ENCODE measurements around the gene PRDX6. TPM values are rescaled to one million over a fixed set of nuclear protein-coding genes. Genes with fewer than 3 reads are reported as not detected.

Gene PRDX6
- total and polyA plus RNA-seq, 4 donors: 170 to 347 (median 246) TPM

GRCh38 chr1:173481195-173481772, 4.1 kb downstream of the PRDX6 start:
- DNase-seq (no peak), ATAC-seq (ENCODE audit: insufficient read depth, low FRiP score) (no peak)
- Histone ChIP-seq H3K4me3 (no peak overlapping the region), H3K4me1 (ENCODE audit: control insufficient read depth in 5 of 5, insufficient read depth in 5 of 5, low read length in 5 of 5) (peaks cover under 1 to 18% (median 6%) of the 10 kb centered on the region in 5 donors), H3K27me3 (ENCODE audit: control insufficient read depth in 3 of 3, insufficient read depth in 3 of 3, low read length in 2 of 3) (no peaks in the 10 kb centered on the region), H3K9me3 (ENCODE audit: control insufficient read depth in 4 of 4, insufficient read depth in 3 of 4, low read length in 3 of 4) (no peaks in the 10 kb centered on the region), H3K9ac (ENCODE audit: insufficient read depth in 1 of 2, low read length in 2 of 2) (no peak overlapping the region), H3K36me3 (ENCODE audit: control insufficient read depth in 4 of 4, insufficient read depth in 4 of 4, low read length in 4 of 4) (peaks cover 17 to 48% (median 42%) of the 10 kb centered on the region in 4 donors), H3K27ac (ENCODE audit: low read depth in 1 of 2, low read length in 1 of 2) (no peak overlapping the region)
- no peak for TF ChIP-seq CTCF (IDR thresholded peaks at IDR 0.05; ENCODE audit: control extremely low read depth, extremely low read depth)
- 76 to 87% methylated on average over 1 of the region's 1 CpG for WGBS, 2 donors

- Histone ChIP-seq H3K27ac (ENCODE audit: low read depth in 1 of 2, low read length in 1 of 2) (no peak overlapping the region), H3K36me3 (ENCODE audit: control insufficient read depth in 4 of 4, insufficient read depth in 4 of 4, low read length in 4 of 4) (peaks cover 23 to 58% (median 52%) of the 10 kb centered on the region in 4 donors), H3K27me3 (ENCODE audit: control insufficient read depth in 3 of 3, insufficient read depth in 3 of 3, low read length in 2 of 3) (no peaks in the 10 kb centered on the region), H3K4me3 (no peak overlapping the region), H3K9ac (ENCODE audit: insufficient read depth in 1 of 2, low read length in 2 of 2) (no peak overlapping the region), H3K9me3 (ENCODE audit: control insufficient read depth in 4 of 4, insufficient read depth in 3 of 4, low read length in 3 of 4) (no peaks in the 10 kb centered on the region), H3K4me1 (ENCODE audit: control insufficient read depth in 5 of 5, insufficient read depth in 5 of 5, low read length in 5 of 5) (peaks cover 0 to 17% (median 6%) of the 10 kb centered on the region in 5 donors)
- DNase-seq (no peak), ATAC-seq (ENCODE audit: insufficient read depth, low FRiP score) (no peak)
- WGBS, 2 donors: 84 to 89% methylated on average over 1 of the region's 1 CpG
- TF ChIP-seq CTCF (IDR thresholded peaks at IDR 0.05; ENCODE audit: control extremely low read depth, extremely low read depth): no peak
Measured at GRCh38 chr1:173482683-173483082, 5.5 kb downstream of the PRDX6 start.

GRCh38 chr1:173484276-173484675, 7.1 kb downstream of the PRDX6 start:
- ATAC-seq (ENCODE audit: insufficient read depth, low FRiP score) (no peak), DNase-seq (no peak)
- Histone ChIP-seq H3K27me3 (ENCODE audit: control insufficient read depth in 3 of 3, insufficient read depth in 3 of 3, low read length in 2 of 3) (no peaks in the 10 kb centered on the region), H3K9ac (ENCODE audit: insufficient read depth in 1 of 2, low read length in 2 of 2) (no peak overlapping the region), H3K9me3 (ENCODE audit: control insufficient read depth in 4 of 4, insufficient read depth in 3 of 4, low read length in 3 of 4) (no peaks in the 10 kb centered on the region), H3K4me1 (ENCODE audit: control insufficient read depth in 5 of 5, insufficient read depth in 5 of 5, low read length in 5 of 5) (peaks cover 0 to 17% (median 0%) of the 10 kb centered on the region in 5 donors), H3K36me3 (ENCODE audit: control insufficient read depth in 4 of 4, insufficient read depth in 4 of 4, low read length in 4 of 4) (peaks cover 28 to 73% (median 60%) of the 10 kb centered on the region in 4 donors), H3K27ac (ENCODE audit: low read depth in 1 of 2, low read length in 1 of 2) (no peak overlapping the region), H3K4me3 (no peak overlapping the region)
- WGBS, 2 donors: 96 to 97% methylated on average over 2 of the region's 2 CpGs
- no peak for TF ChIP-seq CTCF (IDR thresholded peaks at IDR 0.05; ENCODE audit: control extremely low read depth, extremely low read depth)

DNA sequence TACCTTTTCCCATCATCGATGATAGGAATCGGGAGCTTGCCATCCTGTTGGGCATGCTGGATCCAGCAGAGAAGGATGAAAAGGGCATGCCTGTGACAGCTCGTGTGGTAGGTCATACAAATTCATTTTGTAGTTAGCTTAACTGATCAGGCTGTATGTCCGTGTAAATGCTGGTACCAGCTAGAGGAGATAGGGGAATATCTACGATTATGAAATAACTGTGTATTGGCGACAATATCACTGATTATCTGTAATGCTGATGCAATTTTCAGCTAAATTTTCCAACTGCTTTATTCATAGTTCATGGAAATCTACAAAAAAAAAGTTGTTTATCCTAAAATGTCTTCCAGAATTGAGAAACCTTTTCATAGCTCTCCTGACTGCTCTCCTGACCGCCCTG, 8.3 kb downstream of the PRDX6 start:
- H3K27ac ChIP-seq (ENCODE audit: low read depth in 1 of 2, low read length in 1 of 2): no peak overlapping the region
- no peak overlapping the region for H3K4me3 ChIP-seq
- no peaks in the 10 kb centered on the region for H3K27me3 ChIP-seq (ENCODE audit: control insufficient read depth in 3 of 3, insufficient read depth in 3 of 3, low read length in 2 of 3)
- no peak for TF ChIP-seq CTCF (IDR thresholded peaks at IDR 0.05; ENCODE audit: control extremely low read depth, extremely low read depth)
- H3K4me1 ChIP-seq (ENCODE audit: control insufficient read depth in 5 of 5, insufficient read depth in 5 of 5, low read length in 5 of 5): peaks cover 0 to 8% (median 0%) of the 10 kb centered on the region in 5 donors
- no peaks in the 10 kb centered on the region for H3K9me3 ChIP-seq (ENCODE audit: control insufficient read depth in 4 of 4, insufficient read depth in 3 of 4, low read length in 3 of 4)
- WGBS, 2 donors: 94 to 95% methylated on average over 7 of the region's 7 CpGs
- peaks cover 29 to 76% (median 60%) of the 10 kb centered on the region in 4 donors for H3K36me3 ChIP-seq (ENCODE audit: control insufficient read depth in 4 of 4, insufficient read depth in 4 of 4, low read length in 4 of 4)
- no peak for ATAC-seq (ENCODE audit: insufficient read depth, low FRiP score)
- no peak overlapping the region for H3K9ac ChIP-seq (ENCODE audit: insufficient read depth in 1 of 2, low read length in 2 of 2)
- DNase-seq: no peak
